ENCODE data around the gene PTPRC.

GRCh38 chr1:198620951-198621824 lies 17.7 kb upstream of the PTPRC start:
- TF ChIP-seq CTCF (optimal IDR thresholded peaks at IDR 0.05 in 1 of 3, IDR thresholded peaks at IDR 0.05 in 1 of 3, conservative IDR thresholded peaks at IDR 0.05 in 1 of 3; ENCODE audit: extremely low read depth in 1 of 3, insufficient read depth in 2 of 3, low read length in 3 of 3) (no peak), EZH2 (IDR thresholded peaks at IDR 0.05; ENCODE audit: low read length) (no peak)

All from keratinocyte (primary cell).